ENCODE results near the gene RSPO3. TPM values are rescaled to one million over a fixed set of nuclear protein-coding genes. Genes with fewer than 3 reads are reported as not detected.

Gene RSPO3
- total and polyA plus RNA-seq, 2 of the 13 experiments (the other 11 are each of a cell fraction or from before 2014, with no cell fraction given), result not detected

DNA sequence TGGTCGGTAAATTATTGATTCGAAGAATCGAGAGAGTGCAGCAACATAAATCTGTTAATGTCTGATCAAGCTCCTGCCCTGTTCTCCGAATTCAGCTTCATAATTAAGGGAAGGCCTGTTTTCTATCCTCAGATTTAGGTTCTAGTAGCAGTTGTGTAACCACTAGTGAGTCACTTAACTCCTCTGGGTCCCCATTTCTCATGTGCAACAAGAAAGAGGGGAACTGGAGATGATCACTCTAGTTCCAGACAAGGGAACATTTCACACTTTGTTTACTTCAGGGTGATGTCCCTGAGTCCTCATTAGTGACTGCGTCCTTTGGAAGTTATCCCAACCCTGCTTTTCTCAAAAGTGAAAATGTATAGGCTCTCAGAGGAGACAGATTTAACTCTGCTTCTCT is 80.1 kb downstream of the RSPO3 start:
- H2AFZ ChIP-seq (ENCODE audit: low read length), result no peak overlapping the region
- no peaks in the 10 kb centered on the region for H3K9me3 ChIP-seq (ENCODE audit: low read length)
- no peak overlapping the region for H3K27ac ChIP-seq (ENCODE audit: extremely low read length, insufficient read depth, low read length)
- intact Hi-C loops (cut with micrococcal nuclease; ENCODE audit: unreplicated experiment), result no loop called here
- in situ Hi-C loops (cut with HindIII; ENCODE audit: extremely low pct_ligation_motif_present, low pct_unique_long_range_greater_than_20kb), result no loop called here
- no peaks in the 10 kb centered on the region for H3K36me3 ChIP-seq (replicated peaks in 1 of 2; ENCODE audit: control insufficient read depth in 1 of 2, insufficient read depth in 2 of 2, low read length in 2 of 2)
- H3K4me2 ChIP-seq (ENCODE audit: low read depth, low read length), result no peak overlapping the region
- ChIA-PET CTCF (ENCODE audit: low intra/inter-chr PET ratio, low total read pairs) (no interaction called here), POLR2A (no interaction called here)
- DNase-seq (ENCODE audit: low spot score), result no peak
- H3K79me2 ChIP-seq (ENCODE audit: insufficient read depth, low read length), result no peaks in the 10 kb centered on the region
- TF ChIP-seq KAT2B (IDR thresholded peaks at IDR 0.05; ENCODE audit: borderline replicate concordance, low read depth, low read length) (no peak), MTF1 (CRISPR knock-in tag; IDR thresholded peaks at IDR 0.05) (no peak), NFRKB (IDR thresholded peaks at IDR 0.05) (no peak)
- TF ChIP-seq, protein P1, sequence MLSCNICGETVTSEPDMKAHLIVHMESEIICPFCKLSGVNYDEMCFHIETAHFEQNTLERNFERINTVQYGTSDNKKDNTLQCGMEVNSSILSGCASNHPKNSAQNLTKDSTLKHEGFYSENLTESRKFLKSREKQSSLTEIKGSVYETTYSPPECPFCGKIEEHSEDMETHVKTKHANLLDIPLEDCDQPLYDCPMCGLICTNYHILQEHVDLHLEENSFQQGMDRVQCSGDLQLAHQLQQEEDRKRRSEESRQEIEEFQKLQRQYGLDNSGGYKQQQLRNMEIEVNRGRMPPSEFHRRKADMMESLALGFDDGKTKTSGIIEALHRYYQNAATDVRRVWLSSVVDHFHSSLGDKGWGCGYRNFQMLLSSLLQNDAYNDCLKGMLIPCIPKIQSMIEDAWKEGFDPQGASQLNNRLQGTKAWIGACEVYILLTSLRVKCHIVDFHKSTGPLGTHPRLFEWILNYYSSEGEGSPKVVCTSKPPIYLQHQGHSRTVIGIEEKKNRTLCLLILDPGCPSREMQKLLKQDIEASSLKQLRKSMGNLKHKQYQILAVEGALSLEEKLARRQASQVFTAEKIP (CRISPR knock-in tag; IDR thresholded peaks at IDR 0.05; ENCODE audit: borderline replicate concordance), result no peak
- TF ChIP-seq, protein P2, sequence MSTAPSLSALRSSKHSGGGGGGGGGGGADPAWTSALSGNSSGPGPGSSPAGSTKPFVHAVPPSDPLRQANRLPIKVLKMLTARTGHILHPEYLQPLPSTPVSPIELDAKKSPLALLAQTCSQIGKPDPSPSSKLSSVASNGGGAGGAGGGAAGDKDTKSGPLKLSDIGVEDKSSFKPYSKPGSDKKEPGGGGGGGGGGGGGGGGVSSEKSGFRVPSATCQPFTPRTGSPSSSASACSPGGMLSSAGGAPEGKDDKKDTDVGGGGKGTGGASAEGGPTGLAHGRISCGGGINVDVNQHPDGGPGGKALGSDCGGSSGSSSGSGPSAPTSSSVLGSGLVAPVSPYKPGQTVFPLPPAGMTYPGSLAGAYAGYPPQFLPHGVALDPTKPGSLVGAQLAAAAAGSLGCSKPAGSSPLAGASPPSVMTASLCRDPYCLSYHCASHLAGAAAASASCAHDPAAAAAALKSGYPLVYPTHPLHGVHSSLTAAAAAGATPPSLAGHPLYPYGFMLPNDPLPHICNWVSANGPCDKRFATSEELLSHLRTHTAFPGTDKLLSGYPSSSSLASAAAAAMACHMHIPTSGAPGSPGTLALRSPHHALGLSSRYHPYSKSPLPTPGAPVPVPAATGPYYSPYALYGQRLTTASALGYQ (CRISPR knock-in tag; IDR thresholded peaks at IDR 0.05), result no peak
- no peak for FAIRE-seq
- H3K4me3 ChIP-seq (replicated peaks in 1 of 3; ENCODE audit: insufficient read depth in 1 of 3, low read depth in 2 of 3, low read length in 3 of 3), result no peak overlapping the region
- H3K27me3 ChIP-seq (ENCODE audit: control insufficient read depth in 1 of 2, insufficient read depth in 2 of 2, low read length in 2 of 2), result no peaks in the 10 kb centered on the region
- WGBS (ENCODE audit: low lambda C conversion rate), result 31% methylated on average over 5 of the region's 5 CpGs
- no peak overlapping the region for H3K9ac ChIP-seq (ENCODE audit: insufficient read depth, low read depth, low read length)
- ATAC-seq, result no peak
- no peaks in the 10 kb centered on the region for H4K20me1 ChIP-seq (ENCODE audit: insufficient read depth, low read length)
- H3K4me1 ChIP-seq (ENCODE audit: insufficient read depth, low read length), result no peaks in the 10 kb centered on the region
- no TSS peak for BruUV-seq (replicated peaks)

DNA sequence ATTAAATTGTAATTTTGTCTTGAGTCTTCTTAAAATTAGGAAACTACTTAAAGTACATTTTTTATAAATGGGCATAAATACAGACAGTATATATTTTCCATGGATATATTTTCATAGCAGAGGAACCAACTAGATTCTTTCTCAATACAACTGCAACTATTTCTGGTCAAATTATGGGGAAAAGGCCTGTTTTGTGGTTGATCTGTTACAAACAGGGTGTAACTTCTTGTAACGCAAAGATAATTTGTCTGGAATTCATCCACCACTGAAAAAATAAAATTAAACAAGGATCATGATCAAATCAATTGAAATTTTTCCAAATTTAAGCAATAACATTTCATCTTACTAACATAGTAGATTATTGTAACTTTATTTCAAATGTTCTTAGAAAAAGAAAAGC is 81.0 kb downstream of the RSPO3 start:
- Histone ChIP-seq H3K27me3 (ENCODE audit: control insufficient read depth in 1 of 2, insufficient read depth in 2 of 2, low read length in 2 of 2) (no peaks in the 10 kb centered on the region), H3K4me3 (replicated peaks in 1 of 3; ENCODE audit: insufficient read depth in 1 of 3, low read depth in 2 of 3, low read length in 3 of 3) (no peak overlapping the region), H3K4me1 (ENCODE audit: insufficient read depth, low read length) (no peaks in the 10 kb centered on the region), H3K4me2 (ENCODE audit: low read depth, low read length) (no peak overlapping the region), H2AFZ (ENCODE audit: low read length) (no peak overlapping the region), H3K36me3 (replicated peaks in 1 of 2; ENCODE audit: control insufficient read depth in 1 of 2, insufficient read depth in 2 of 2, low read length in 2 of 2) (no peaks in the 10 kb centered on the region), H3K9me3 (ENCODE audit: low read length) (no peaks in the 10 kb centered on the region), H3K27ac (ENCODE audit: extremely low read length, insufficient read depth, low read length) (no peak overlapping the region), H3K79me2 (ENCODE audit: insufficient read depth, low read length) (no peaks in the 10 kb centered on the region), H4K20me1 (ENCODE audit: insufficient read depth, low read length) (no peaks in the 10 kb centered on the region), H3K9ac (ENCODE audit: insufficient read depth, low read depth, low read length) (no peak overlapping the region)
- DNase-seq (ENCODE audit: low spot score) (no peak), ATAC-seq (no peak), FAIRE-seq (no peak)
- WGBS (ENCODE audit: low lambda C conversion rate), result 6% methylated on average over 1 of the region's 1 CpG
- in situ Hi-C loops (cut with HindIII; ENCODE audit: extremely low pct_ligation_motif_present, low pct_unique_long_range_greater_than_20kb) (no loop called here), intact Hi-C loops (cut with micrococcal nuclease; ENCODE audit: unreplicated experiment) (no loop called here)
- ChIA-PET CTCF (ENCODE audit: low intra/inter-chr PET ratio, low total read pairs) (no interaction called here), POLR2A (no interaction called here)
- no TSS peak for BruUV-seq (replicated peaks)
- TF ChIP-seq TP53 (CRISPR knock-in tag; conservative IDR thresholded peaks at IDR 0.05), result no peak
- TF ChIP-seq ZNF510 (CRISPR knock-in tag; IDR thresholded peaks at IDR 0.05; ENCODE audit: low read depth), result no peak
- TF ChIP-seq MTA1 (CRISPR knock-in tag; IDR thresholded peaks at IDR 0.05; ENCODE audit: borderline replicate concordance), result no peak
- TF ChIP-seq, protein P3, sequence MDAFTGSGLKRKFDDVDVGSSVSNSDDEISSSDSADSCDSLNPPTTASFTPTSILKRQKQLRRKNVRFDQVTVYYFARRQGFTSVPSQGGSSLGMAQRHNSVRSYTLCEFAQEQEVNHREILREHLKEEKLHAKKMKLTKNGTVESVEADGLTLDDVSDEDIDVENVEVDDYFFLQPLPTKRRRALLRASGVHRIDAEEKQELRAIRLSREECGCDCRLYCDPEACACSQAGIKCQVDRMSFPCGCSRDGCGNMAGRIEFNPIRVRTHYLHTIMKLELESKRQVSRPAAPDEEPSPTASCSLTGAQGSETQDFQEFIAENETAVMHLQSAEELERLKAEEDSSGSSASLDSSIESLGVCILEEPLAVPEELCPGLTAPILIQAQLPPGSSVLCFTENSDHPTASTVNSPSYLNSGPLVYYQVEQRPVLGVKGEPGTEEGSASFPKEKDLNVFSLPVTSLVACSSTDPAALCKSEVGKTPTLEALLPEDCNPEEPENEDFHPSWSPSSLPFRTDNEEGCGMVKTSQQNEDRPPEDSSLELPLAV (CRISPR knock-in tag; conservative IDR thresholded peaks at IDR 0.05; ENCODE audit: low read depth), result no peak
- TF ChIP-seq ZNF282 (IDR thresholded peaks at IDR 0.05; ENCODE audit: partially characterized antibody), result no peak
- no peak for TF ChIP-seq HIVEP1 (CRISPR knock-in tag; IDR thresholded peaks at IDR 0.05)
- no peak for TF ChIP-seq PRPF4 (IDR thresholded peaks at IDR 0.05; ENCODE audit: low read depth, low read length, poor library complexity, severe bottlenecking)
- TF ChIP-seq, protein P4, sequence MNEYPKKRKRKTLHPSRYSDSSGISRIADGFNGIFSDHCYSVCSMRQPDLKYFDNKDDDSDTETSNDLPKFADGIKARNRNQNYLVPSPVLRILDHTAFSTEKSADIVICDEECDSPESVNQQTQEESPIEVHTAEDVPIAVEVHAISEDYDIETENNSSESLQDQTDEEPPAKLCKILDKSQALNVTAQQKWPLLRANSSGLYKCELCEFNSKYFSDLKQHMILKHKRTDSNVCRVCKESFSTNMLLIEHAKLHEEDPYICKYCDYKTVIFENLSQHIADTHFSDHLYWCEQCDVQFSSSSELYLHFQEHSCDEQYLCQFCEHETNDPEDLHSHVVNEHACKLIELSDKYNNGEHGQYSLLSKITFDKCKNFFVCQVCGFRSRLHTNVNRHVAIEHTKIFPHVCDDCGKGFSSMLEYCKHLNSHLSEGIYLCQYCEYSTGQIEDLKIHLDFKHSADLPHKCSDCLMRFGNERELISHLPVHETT (CRISPR knock-in tag; conservative IDR thresholded peaks at IDR 0.05), result no peak
- TF ChIP-seq SSRP1 (CRISPR knock-in tag; IDR thresholded peaks at IDR 0.05), result no peak

Measured in HepG2 (cell line).